Measurements from ENCODE around the gene SLC12A1.

DNA sequence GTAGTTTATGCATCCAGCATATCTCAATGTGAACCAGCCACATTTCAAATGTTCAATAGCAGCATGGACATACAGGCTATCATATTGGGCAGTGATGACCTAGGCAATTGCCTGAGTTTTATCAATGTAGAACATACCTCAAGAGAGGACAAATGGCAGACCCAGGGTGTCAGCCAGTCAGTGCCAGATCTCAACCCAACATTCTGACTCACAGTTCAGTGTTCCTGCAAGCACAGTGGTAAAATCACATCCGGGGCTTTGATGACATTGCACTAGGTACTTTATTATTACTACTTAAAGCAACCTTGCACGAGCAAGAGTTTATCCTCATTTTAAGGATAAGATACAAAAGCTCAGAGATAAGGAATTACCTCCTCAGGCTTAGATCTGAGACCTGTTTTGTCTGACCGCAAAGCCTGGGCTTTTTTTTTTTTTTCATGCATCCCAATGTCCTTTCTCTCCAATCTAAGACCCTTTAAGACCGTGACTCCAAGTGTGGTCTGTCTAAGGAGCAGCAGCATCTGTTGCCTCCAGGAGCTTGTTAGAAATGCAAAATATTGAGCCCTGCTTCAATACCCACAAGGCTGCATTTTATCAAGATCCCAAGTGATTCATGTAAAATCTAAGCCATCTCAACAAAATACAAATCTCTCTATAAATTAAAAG is 60.1 kb downstream of the SLC12A1 start:
- TF ChIP-seq, protein P1, sequence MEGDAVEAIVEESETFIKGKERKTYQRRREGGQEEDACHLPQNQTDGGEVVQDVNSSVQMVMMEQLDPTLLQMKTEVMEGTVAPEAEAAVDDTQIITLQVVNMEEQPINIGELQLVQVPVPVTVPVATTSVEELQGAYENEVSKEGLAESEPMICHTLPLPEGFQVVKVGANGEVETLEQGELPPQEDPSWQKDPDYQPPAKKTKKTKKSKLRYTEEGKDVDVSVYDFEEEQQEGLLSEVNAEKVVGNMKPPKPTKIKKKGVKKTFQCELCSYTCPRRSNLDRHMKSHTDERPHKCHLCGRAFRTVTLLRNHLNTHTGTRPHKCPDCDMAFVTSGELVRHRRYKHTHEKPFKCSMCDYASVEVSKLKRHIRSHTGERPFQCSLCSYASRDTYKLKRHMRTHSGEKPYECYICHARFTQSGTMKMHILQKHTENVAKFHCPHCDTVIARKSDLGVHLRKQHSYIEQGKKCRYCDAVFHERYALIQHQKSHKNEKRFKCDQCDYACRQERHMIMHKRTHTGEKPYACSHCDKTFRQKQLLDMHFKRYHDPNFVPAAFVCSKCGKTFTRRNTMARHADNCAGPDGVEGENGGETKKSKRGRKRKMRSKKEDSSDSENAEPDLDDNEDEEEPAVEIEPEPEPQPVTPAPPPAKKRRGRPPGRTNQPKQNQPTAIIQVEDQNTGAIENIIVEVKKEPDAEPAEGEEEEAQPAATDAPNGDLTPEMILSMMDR (IDR thresholded peaks at IDR 0.05) = no peak
- TF ChIP-seq POLR2A (IDR thresholded peaks at IDR 0.05) = no peak

All from Peyer's patch (tissue), 4 donors.